Middle frontal gyrus (tissue), 1 donor: ENCODE measurements around the gene SPPL2A.
A peak's percentile ranks its signal among the peaks of the same experiment; 100 is the strongest.

Experiments used
- DNase-seq: peaks from one replicate; pipeline ENCODE4 v3.0.0-alpha.2; 2015; ENCODE audit warnings: low spot score; ENCODE audit errors: extremely low spot score

The SPPL2A gene

GRCh38 chr15:50687302-50687902 is 78.1 kb downstream of the SPPL2A start:
- no peak for DNase-seq

DNA sequence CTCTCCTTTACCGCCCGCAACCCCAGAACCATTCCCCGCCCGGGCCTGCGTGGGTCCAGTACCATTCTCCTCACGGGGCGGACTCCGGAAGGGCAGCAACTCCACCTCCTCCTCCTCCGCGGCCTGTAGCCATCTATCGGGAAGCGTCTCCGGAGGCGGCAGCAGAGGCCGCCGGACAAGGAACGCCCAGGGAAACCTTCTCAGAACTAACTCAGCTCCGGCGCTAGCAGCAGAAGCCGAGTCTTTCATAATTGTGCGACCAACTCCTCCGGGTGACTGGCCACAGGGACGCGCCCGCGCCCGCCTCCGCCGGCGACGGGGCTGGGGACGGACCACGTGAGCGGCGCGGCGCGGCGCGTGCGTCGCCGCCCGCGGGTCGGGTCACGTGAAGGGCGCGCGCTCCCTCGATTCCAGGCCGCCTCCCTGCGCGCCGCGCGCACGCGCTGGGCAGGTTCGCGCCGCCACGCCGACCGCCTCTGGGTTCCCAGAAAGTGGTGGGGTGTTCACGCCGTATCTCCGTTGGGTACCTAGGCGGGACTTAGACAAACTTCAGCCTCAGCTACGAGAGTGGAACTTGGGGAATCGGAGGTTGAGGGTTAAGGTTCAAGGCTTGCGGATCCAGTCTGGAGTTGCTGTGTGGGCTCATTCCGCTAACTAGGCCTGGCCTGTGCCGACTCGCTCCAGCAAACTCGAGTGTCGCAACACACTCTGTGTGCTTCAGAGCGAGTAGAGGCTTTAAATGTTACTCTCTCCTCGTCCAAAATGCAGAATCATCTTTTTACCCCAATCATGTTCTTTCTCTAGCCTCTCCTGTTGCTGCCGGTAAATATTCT is 78.8 kb downstream of the SPPL2A start, which contains the start of gene TRPM7:
TSS of gene TRPM7 (minus strand) at position 329 of the 833 bp plus-strand sequence. CDS start at position 65, 264 bp downstream.
- DNase-seq, result peak; percentile 82

GRCh38 chr15:50685976-50686468 is 79.5 kb downstream of the SPPL2A start:
- peak; percentile 6 for DNase-seq

DNA sequence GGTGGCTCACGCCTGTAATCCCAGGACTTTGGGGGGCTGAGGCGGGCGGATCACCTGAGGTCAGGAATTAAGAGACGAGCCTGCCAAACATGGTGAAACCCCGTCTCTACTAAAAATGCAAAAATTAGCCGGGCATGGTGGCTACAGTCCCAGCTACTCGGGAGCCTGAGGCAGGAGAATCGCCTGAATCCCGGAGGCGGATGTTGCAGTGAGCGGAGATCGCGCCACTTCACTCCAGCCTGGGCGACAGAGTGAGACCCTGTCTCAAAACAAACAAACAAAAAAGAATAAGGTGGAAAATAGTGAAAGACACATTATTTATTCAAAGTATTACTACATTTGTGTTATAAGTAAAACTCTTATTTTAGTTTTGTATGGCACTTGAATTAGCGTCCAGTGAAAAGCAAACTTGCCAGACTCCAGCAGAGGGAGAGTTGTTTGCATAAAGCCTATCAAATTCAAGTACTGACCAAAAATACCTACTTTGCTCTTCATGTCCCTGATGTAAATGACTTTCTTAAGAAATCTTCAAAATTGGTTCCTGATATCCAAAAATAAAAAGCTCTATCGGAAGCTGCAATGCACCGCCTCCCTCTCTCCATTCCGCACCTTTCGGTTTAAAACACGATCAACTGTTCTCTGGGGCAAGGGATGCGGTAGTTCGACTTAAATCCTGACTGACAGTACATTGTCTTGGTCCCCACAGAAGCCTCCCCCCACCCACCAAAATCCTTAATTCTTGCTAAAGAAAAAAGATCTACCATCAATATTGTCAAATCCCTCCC is 80.1 kb downstream of the SPPL2A start:
- DNase-seq, result no peak

DNA sequence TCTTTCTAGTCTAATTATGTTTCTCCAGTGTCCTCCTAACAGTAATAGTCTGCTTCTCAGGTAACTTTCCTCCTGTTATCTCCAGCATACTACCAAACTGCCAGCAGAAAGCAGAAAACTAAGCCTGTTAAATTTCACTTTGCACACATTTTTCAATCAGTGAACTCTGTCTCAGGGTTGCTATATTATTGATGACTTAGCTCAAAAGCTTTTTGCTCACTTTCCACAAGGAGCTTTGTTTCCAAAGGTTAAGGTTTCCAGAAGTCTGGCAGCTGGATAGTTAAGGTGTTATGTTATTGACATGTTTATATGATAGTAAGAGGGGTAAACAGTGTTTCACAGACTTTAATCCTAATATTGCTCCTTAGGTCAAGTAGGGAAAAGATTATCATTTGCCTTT is 84.0 kb downstream of the SPPL2A start:
- no peak for DNase-seq

GRCh38 chr15:50676799-50677483 is 88.6 kb downstream of the SPPL2A start:
- no peak for DNase-seq

GRCh38 chr15:50675535-50676144 is 89.9 kb downstream of the SPPL2A start:
- DNase-seq, result peak; percentile 25

DNA sequence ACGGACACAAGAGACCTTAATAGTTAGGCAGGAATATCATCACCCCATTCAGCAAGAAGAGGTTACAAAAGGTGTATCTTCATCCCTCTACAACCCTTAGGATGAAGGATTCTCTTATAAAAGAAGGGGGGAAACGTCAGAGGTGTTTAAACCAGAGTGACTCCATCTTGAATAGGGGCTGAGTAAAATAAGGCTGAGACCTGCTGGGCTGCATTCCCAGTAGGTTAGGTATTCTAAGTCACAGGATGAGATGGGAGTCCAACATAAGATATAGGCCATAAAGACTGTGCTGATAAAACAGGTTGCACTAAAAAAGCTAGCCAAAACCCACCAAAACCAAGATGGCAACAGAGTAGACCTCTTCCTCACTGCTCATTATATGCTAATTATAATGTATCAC is 95.4 kb downstream of the SPPL2A start:
- DNase-seq, result no peak

DNA sequence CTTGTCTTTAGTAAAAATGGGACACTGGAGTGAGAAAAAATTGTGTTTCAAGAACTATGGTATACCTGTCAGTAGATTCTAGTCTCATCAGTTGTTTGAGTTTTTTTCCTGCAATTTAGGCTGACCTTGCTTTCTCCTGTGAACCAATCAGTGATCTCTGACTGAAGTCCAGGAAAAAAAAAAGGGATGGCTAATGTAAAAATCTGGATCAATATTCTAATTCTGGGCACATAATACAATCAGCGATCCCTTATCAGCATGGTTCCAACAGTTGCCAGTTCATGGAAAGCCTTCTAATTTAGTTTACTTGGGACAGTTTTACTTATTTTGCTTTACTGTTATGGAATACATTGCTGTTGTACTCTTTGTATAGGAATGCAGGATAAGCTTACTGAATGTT is 95.9 kb downstream of the SPPL2A start:
- DNase-seq, result no peak

GRCh38 chr15:50665938-50666337 is 99.6 kb downstream of the SPPL2A start:
- no peak for DNase-seq

DNA sequence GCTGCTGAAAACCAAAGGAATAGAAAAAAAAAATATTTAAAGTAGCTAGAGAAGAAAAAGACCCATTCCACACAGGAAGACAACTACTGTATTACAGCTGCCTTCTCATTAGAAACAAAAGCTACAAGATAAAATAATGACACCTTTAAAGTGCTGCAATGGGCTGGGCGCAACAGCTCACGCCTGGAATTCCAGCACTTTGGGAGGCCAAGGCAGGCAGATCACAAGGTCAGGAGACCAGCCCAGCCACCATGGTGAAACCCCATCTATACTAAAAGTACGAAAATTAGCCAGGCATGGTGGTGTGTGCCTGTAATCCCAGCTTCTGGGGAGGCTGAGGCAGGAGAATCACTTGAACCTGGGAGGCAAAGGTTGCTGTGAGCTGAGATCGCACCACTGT is 110.0 kb downstream of the SPPL2A start:
- no peak for DNase-seq

DNA sequence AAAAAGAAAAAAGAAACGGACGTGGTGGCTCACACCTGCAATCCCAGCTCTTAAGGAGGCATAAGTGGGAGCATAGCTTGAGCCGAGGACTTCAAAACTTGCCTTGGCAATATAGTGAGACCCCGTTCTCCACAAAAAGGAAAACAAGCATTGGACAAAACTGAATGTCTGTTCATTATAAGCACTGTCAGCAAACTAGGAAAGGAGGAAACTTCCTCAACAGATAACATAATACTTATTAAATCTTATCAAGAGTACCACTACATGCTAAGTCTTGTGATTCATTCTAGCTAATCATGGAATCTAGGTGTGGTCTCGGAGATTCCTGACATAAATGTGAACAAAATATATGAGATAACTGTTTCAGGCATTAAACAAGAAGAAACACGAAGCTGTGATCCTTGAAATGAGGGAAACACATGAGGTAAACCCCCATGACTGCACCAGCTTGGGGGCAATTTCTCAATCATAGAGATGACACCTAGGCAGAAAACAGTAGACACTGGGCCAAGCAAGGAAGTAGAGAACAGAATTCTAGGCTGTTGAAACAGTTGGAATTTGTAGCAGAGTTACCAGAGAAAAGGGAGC is 112.3 kb downstream of the SPPL2A start:
- DNase-seq, result no peak

DNA sequence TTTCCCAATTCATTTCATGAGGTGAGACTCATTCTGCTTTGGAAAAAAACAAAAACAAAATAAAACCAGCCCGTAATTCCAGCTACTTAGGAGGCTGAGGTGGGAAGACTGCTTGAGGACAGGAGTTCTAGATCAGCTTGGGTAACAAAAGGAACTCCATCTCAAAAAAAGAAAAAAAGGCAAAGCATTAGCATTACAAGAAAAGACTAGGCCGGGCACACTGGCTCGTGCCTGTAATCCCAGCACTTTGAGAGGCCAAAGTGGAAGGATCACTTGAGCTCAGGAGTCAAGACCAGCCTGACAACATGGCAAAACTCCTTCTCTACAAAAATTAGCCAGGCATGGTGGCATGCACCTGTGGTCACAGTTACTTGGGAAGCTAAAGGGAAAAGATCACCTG is 112.8 kb downstream of the SPPL2A start:
- DNase-seq, result no peak
